Esophagus muscularis mucosa (tissue), 3 donors: ENCODE measurements around the gene MAD1L1.

Source experiments
- EP300 ChIP-seq: sonication (generic); formaldehyde crosslinking; IDR thresholded peaks from one replicate; pipeline ENCODE4 v1.6.1; 2017; ENCODE audit warnings: antibody characterized with exemption
- TF ChIP-seq, protein P1 (sequence below), 3 experiments: fragments of 200-600 bp in 2 of 3; fragments of 450-650 bp in 1 of 3; sonication (generic) in 2 of 3; IDR thresholded peaks; one replicate each; pipeline ENCODE4 v1.5.1; 2017 to 2019; ENCODE audit warnings: antibody characterized with exemption in 3 of 3, mild to moderate bottlenecking in 2 of 3, moderate library complexity in 1 of 3

DNA sequence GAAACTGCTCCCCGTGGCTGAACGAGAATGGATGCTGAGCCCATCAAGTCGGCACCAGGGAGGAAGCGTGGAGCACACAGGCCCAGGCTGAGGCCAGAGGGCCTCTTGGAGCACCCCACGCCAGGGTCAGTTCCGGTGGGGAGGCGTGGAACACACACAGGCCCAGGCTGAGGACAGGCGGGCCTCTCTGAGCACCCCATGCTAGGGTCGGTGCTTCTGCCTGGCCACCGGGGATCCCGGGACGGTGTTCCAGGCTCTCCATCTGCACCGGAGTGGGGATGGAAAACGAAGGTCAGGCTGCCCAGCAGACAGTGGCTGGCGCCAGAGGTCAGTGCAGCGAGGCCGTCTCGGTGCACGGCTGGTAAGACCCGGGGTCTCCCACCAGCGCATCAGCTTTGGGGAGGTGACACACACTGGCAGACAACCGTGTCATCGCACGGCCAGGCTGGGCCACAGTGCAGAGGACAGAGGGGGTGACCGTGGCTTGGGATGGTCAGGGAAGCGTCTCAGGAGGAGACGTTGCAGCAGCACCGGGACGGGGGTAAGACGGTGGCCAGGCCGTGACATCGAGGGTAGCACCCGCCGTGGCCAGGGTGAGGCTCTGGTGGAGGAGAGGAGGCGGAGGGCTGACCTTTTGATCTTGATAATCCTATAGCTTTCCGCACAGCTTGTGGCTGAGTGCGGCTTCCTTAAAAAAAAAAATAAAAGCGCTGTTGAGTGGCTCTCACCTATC, 358.7 kb downstream of the MAD1L1 start:
- TF ChIP-seq, protein P1, sequence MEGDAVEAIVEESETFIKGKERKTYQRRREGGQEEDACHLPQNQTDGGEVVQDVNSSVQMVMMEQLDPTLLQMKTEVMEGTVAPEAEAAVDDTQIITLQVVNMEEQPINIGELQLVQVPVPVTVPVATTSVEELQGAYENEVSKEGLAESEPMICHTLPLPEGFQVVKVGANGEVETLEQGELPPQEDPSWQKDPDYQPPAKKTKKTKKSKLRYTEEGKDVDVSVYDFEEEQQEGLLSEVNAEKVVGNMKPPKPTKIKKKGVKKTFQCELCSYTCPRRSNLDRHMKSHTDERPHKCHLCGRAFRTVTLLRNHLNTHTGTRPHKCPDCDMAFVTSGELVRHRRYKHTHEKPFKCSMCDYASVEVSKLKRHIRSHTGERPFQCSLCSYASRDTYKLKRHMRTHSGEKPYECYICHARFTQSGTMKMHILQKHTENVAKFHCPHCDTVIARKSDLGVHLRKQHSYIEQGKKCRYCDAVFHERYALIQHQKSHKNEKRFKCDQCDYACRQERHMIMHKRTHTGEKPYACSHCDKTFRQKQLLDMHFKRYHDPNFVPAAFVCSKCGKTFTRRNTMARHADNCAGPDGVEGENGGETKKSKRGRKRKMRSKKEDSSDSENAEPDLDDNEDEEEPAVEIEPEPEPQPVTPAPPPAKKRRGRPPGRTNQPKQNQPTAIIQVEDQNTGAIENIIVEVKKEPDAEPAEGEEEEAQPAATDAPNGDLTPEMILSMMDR (IDR thresholded peaks at IDR 0.05) = no peak
- TF ChIP-seq EP300 = no peak
